ENCODE data around the gene COQ8B.

- TF ChIP-seq CTCF (IDR thresholded peaks at IDR 0.05) (no peak), ZFX (IDR thresholded peaks at IDR 0.05; ENCODE audit: borderline replicate concordance) (no peak)
Measured at GRCh38 chr19:40646743-40647254, 69.9 kb downstream of the COQ8B start.
